ENCODE results near the gene GOLGA2. TPM values are rescaled to one million over a fixed set of nuclear protein-coding genes. Genes with fewer than 3 reads are reported as not detected.
"Not testable (repeated sequence)": the region's sequence is repeated elsewhere in the genome, so short reads cannot be mapped to it uniquely, and the experiment has no call there.

GOLGA2 gene
- total and polyA plus RNA-seq, 2 of the 4 experiments (the other 2 are of a cell fraction), result 118 to 146 TPM

DNA sequence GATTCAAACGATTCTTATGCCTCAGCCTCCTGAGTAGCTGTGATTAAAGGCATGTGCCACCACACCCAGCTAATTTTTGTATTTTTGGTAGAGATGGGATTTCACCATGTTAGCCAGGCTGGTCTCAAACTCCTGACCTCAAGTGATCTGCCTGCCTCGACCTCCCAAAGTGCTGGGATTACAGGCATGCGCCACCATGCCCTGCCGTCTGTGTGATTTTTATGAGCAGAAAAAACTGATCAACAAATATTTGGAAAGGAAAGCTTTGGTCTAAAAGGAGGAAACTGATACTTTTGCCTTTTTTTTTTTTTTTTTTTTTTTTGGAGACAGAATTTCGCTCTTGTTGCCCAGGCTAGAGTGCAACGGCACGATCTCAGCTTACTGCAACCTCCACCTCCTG is 44.9 kb downstream of the GOLGA2 start:
- H3K9me3 ChIP-seq (ENCODE audit: control insufficient read depth, insufficient read depth, low read length); H4K20me1 ChIP-seq (ENCODE audit: insufficient read depth, low read length); H2BK120ac ChIP-seq (ENCODE audit: low read depth, low read length); H2BK20ac ChIP-seq (ENCODE audit: low read depth, low read length); H3K79me1 ChIP-seq (ENCODE audit: low read depth in 1 of 2, low read length in 2 of 2); H4K8ac ChIP-seq (ENCODE audit: low read depth in 2 of 2, low read length in 2 of 2); H3K4me2 ChIP-seq (ENCODE audit: low read depth, low read length); H3K18ac ChIP-seq (ENCODE audit: low read depth, low read length); H3K27me3 ChIP-seq (ENCODE audit: control insufficient read depth, insufficient read depth, low read length); H3K4me1 ChIP-seq (ENCODE audit: control insufficient read depth, insufficient read depth, low read length); in situ Hi-C loops (cut with MboI; ENCODE audit: low sequenced_read_pairs); intact Hi-C loops (cut with micrococcal nuclease); H2BK5ac ChIP-seq (ENCODE audit: low read depth, low read length, poor library complexity, severe bottlenecking); H3K9me1 ChIP-seq (ENCODE audit: insufficient read depth, low read length); BruUV-seq (replicated peaks); H2AK9ac ChIP-seq (replicated peaks; ENCODE audit: low read depth, low read length, poor library complexity); ATAC-seq (ENCODE audit: low read depth); H3K56ac ChIP-seq (ENCODE audit: extremely low read depth, insufficient read depth, low read length); H3K9ac ChIP-seq (ENCODE audit: low read depth, low read length); H4K5ac ChIP-seq (ENCODE audit: low read depth, low read length); H2AFZ ChIP-seq (replicated peaks; ENCODE audit: low read length, poor library complexity); dilution Hi-C loops (cut with HindIII; ENCODE audit: low sequenced_read_pairs, unreplicated experiment); H3K27ac ChIP-seq (ENCODE audit: insufficient read depth, low read length); H3K36me3 ChIP-seq (ENCODE audit: control insufficient read depth, insufficient read depth, low read length); H3K4me3 ChIP-seq (ENCODE audit: insufficient read depth, low read depth, low read length); CTCF ChIA-PET; H3K23ac ChIP-seq (ENCODE audit: low read depth, low read length); H2AK5ac ChIP-seq (ENCODE audit: low read depth, low read length); H3K4ac ChIP-seq (ENCODE audit: low read depth, low read length); H4K91ac ChIP-seq (ENCODE audit: insufficient read depth, low read depth, low read length); H2BK15ac ChIP-seq (ENCODE audit: low read depth, low read length); DNase-seq; H3K14ac ChIP-seq (replicated peaks; ENCODE audit: low read depth, low read length); POLR2A ChIA-PET (ENCODE audit: unreplicated experiment): not testable (repeated sequence)
- 87% methylated on average over 3 of the region's 7 CpGs; no CpG with 5 or more reads in 1 of the 2 experiments for WGBS, 2 experiments (ENCODE audit: extremely low coverage in 2 of 2, insufficient read length in 1 of 2)
